GM12892 (cell line): Measurements from ENCODE around the gene SBSN.

ENCODE experiments used
- POLR2A ChIP-seq: IDR thresholded peaks from 2 replicates; pipeline ENCODE4 v1.6.1; 2011; ENCODE audit warnings: low read depth, low read length, control low read depth
- POLR2AphosphoS5 ChIP-seq: IDR thresholded peaks from 2 replicates; pipeline ENCODE4 v1.6.1; 2011; ENCODE audit warnings: low read depth, low read length, control low read depth

- TF ChIP-seq POLR2A, result no peak
- no peak for TF ChIP-seq POLR2AphosphoS5
These were observed 2.2 kb downstream of the SBSN start for GRCh38 chr19:35525873-35526272.
